WERI-Rb-1 (cell line): ENCODE results near the gene PHACTR3.

ENCODE experiments used
- DNase-seq: peaks from one replicate; pipeline ENCODE4 v3.0.0-alpha.2; 2020
- H3K27ac ChIP-seq: fragments of 250-450 bp; sonication (Bioruptor Pico); 2 replicates; pipeline ENCODE4 v1.5.1; 2020; ENCODE audit warnings: mild to moderate bottlenecking, moderate library complexity
- H3K27me3 ChIP-seq: fragments of 250-450 bp; sonication (Bioruptor Pico); 2 replicates; pipeline ENCODE4 v1.5.1; 2021; ENCODE audit warnings: mild to moderate bottlenecking, low read depth, moderate library complexity; ENCODE audit not compliant: insufficient read depth, severe bottlenecking
- H3K36me3 ChIP-seq: fragments of 250-450 bp; sonication (Bioruptor Pico); 2 replicates; pipeline ENCODE4 v1.5.1; 2020; ENCODE audit warnings: mild to moderate bottlenecking, moderate library complexity
- H3K4me3 ChIP-seq: 2 replicates; pipeline ENCODE4 v1.5.1; 2011; ENCODE audit warnings: low read depth, mild to moderate bottlenecking, control low read depth, low read length
- H3K9me3 ChIP-seq: fragments of 250-450 bp; sonication (Bioruptor Pico); 2 replicates; pipeline ENCODE4 v1.5.1; 2021; ENCODE audit warnings: mild to moderate bottlenecking, moderate library complexity; ENCODE audit not compliant: severe bottlenecking
- CTCF ChIP-seq: IDR thresholded peaks from 2 replicates; pipeline ENCODE4 v1.5.1; 2011; ENCODE audit warnings: low read depth, mild to moderate bottlenecking, control low read depth, inconsistent platforms, low read length

Gene PHACTR3

GRCh38 chr20:59829054-59829785, 224.9 kb downstream of the PHACTR3 start:
- Histone ChIP-seq H3K27ac (no peak overlapping the region), H3K27me3 (peaks cover 91% of the 10 kb centered on the region), H3K36me3 (no peaks in the 10 kb centered on the region), H3K9me3 (no peaks in the 10 kb centered on the region), H3K4me3 (no peak overlapping the region)
- no peak for TF ChIP-seq CTCF
- no peak for DNase-seq

- no peak for TF ChIP-seq CTCF
- no peaks in the 10 kb centered on the region for H3K9me3 ChIP-seq
- H3K27me3 ChIP-seq: peaks cover 92% of the 10 kb centered on the region
- no peak overlapping the region for H3K27ac ChIP-seq
- no peak for DNase-seq
- no peaks in the 10 kb centered on the region for H3K36me3 ChIP-seq
- no peak overlapping the region for H3K4me3 ChIP-seq
These were observed 225.7 kb downstream of the PHACTR3 start for GRCh38 chr20:59829786-59830664.

- Histone ChIP-seq H3K36me3 (no peaks in the 10 kb centered on the region), H3K27me3 (peaks cover 92% of the 10 kb centered on the region), H3K4me3 (no peak overlapping the region), H3K9me3 (no peaks in the 10 kb centered on the region), H3K27ac (no peak overlapping the region)
- no peak for DNase-seq
- no peak for TF ChIP-seq CTCF
These were observed 226.3 kb downstream of the PHACTR3 start for GRCh38 chr20:59830665-59831023.

- no peak for TF ChIP-seq CTCF
- Histone ChIP-seq H3K27me3 (peaks cover 97% of the 10 kb centered on the region), H3K36me3 (no peaks in the 10 kb centered on the region), H3K9me3 (no peaks in the 10 kb centered on the region), H3K4me3 (no peak overlapping the region), H3K27ac (no peak overlapping the region)
- no peak for DNase-seq
These were observed 226.9 kb downstream of the PHACTR3 start for GRCh38 chr20:59831024-59831915.

GRCh38 chr20:59831916-59832270, 227.6 kb downstream of the PHACTR3 start:
- Histone ChIP-seq H3K27ac (no peak overlapping the region), H3K4me3 (no peak overlapping the region), H3K9me3 (no peaks in the 10 kb centered on the region), H3K27me3 (peaks cover 97% of the 10 kb centered on the region), H3K36me3 (no peaks in the 10 kb centered on the region)
- TF ChIP-seq CTCF: no peak
- no peak for DNase-seq
